ENCODE results near the gene AQP1.

- TF ChIP-seq, protein P1, sequence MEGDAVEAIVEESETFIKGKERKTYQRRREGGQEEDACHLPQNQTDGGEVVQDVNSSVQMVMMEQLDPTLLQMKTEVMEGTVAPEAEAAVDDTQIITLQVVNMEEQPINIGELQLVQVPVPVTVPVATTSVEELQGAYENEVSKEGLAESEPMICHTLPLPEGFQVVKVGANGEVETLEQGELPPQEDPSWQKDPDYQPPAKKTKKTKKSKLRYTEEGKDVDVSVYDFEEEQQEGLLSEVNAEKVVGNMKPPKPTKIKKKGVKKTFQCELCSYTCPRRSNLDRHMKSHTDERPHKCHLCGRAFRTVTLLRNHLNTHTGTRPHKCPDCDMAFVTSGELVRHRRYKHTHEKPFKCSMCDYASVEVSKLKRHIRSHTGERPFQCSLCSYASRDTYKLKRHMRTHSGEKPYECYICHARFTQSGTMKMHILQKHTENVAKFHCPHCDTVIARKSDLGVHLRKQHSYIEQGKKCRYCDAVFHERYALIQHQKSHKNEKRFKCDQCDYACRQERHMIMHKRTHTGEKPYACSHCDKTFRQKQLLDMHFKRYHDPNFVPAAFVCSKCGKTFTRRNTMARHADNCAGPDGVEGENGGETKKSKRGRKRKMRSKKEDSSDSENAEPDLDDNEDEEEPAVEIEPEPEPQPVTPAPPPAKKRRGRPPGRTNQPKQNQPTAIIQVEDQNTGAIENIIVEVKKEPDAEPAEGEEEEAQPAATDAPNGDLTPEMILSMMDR (IDR thresholded peaks at IDR 0.05; ENCODE audit: borderline replicate concordance, extremely low read depth, low read length, poor library complexity, severe bottlenecking), result no peak
- TF ChIP-seq EZH2 (IDR thresholded peaks at IDR 0.05; ENCODE audit: borderline replicate concordance, low read depth, low read length, severe bottlenecking), result no peak
Measured at GRCh38 chr7:30910411-30911073, 1.1 kb upstream of the AQP1 start.

Measured in DND-41 (cell line).